ENCODE measurements around the gene NDFIP1. TPM values are rescaled to one million over a fixed set of nuclear protein-coding genes. Genes with fewer than 3 reads are reported as not detected.

Gene NDFIP1
- total and polyA plus RNA-seq, 5 donors = 51.6 to 74.5 (median 68.2) TPM

Other genes with a start within 250 kb of the NDFIP1 start
- gene PCDH1, start 230.4 kb upstream of the NDFIP1 start, total RNA-seq = 10 to 100 TPM in 2 of 4 donors, 1 to 10 TPM in 2; 7.2 to 21.3 (median 12.2) TPM
- gene PCDH1, start 230.4 kb upstream of the NDFIP1 start, polyA plus RNA-seq = 9.2 TPM
- gene DELE1, start 184.9 kb upstream of the NDFIP1 start, total RNA-seq = 100 to 1,000 TPM in 2 of 4 donors, 10 to 100 TPM in 2; 82.6 to 109 (median 99.2) TPM
- gene DELE1, start 184.9 kb upstream of the NDFIP1 start, polyA plus RNA-seq = 62.0 TPM
- 1 to 10 TPM; 4.1 to 7.9 (median 6.7) TPM for gene PCDH12, start 150.6 kb upstream of the NDFIP1 start, total RNA-seq
- 3.0 TPM for gene PCDH12, start 150.6 kb upstream of the NDFIP1 start, polyA plus RNA-seq
- gene RNF14, start 139.7 kb upstream of the NDFIP1 start, total RNA-seq = 100 to 1,000 TPM in 2 of 4 donors, 10 to 100 TPM in 2; 90.7 to 105 (median 97.7) TPM
- gene RNF14, start 139.7 kb upstream of the NDFIP1 start, polyA plus RNA-seq = 36.3 TPM
- gene GNPDA1, start 95.8 kb upstream of the NDFIP1 start, total RNA-seq = 10 to 100 TPM; 16.9 to 22.5 (median 19.2) TPM
- gene GNPDA1, start 95.8 kb upstream of the NDFIP1 start, polyA plus RNA-seq = 12.1 TPM
- gene SPRY4, start 216.2 kb downstream of the NDFIP1 start, total RNA-seq = 10 to 100 TPM in 2 of 4 donors, 1 to 10 TPM in 2; 8.3 to 18.3 (median 11.7) TPM
- 8.1 TPM for gene SPRY4, start 216.2 kb downstream of the NDFIP1 start, polyA plus RNA-seq